Left cardiac atrium (tissue), 4 donors: ENCODE data around the gene POU1F1. TPM values are rescaled to one million over a fixed set of nuclear protein-coding genes. Genes with fewer than 3 reads are reported as not detected.
"Not testable (repeated sequence)": the region's sequence is repeated elsewhere in the genome, so short reads cannot be mapped to it uniquely, and the experiment has no call there.

Experiments
- ATAC-seq, 2 donors: fragments of 200-7000 bp; cut with Tn5 transposase; one replicate each; pipeline ENCODE4 v1.9.1; 2020; ENCODE audit warnings: mild to moderate bottlenecking in 2 of 2, moderate library complexity in 2 of 2
- DNase-seq: peaks from one replicate; pipeline ENCODE4 v3.0.0-alpha.2; 2020
- intact Hi-C, 2 donors: fragments of 100-400 bp; cut with DNase I; formaldehyde crosslinking; loops; one replicate each; pipeline versions ENCODE4 v1.14.1 to v1.15.1; 2022 to 2023
- total RNA-seq, 2 donors: library from RNA; stranded (reverse); fragmentation: NEBNext Ultra II Directional; extraction: Animal tissue kit (Norgen Biotek cat#: 25700); gene quantifications; one replicate each; pipeline ENCODE4 v1.2.1, GENCODE V29; 2021
- donor health status: DM: no; HTN: yes; CAD: no.
- donor health status: DM: no; HTN: yes; CAD: no; lungs with severe emphysema.
- donor health status: DM: yes; HTN: yes; CAD: no.
- donor health status: Dilated cardiomyopathy.

POU1F1 gene
- total RNA-seq, 2 donors from 2014 or later, result not detected

DNA sequence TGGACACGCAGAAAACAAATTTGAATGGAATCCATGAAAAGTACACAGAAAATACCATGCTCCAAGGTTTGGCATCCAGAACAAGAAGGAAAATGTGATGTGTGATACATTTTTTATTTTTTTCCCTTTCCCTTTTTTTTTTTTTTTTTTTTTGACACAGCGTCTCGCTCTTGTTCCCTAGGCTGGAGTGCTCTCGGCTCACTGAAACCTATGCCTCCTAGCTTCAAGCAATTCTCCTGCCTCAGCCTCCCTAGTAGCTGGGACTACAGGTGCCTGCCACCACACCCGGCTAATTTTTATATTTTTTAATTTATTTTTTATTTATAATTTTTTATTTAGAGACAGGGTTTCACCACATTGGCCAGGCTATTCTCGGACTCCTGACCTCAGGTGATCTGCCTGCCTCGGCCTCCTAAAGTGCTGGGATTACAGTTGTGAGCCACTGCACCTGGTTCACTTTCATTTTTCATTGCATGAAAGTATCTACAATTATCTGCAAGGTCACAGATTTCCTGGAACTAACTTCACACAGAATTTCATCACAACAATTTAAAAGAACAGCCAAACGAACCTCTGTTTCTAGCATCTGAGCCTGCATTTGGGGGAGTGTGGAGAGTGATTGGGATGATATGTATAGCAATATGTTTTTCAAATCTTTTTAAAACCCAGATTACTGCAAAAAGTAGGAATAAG is 8.3 kb downstream of the POU1F1 start:
- intact Hi-C loops, result no loop called here
- ATAC-seq, result no peak

DNA sequence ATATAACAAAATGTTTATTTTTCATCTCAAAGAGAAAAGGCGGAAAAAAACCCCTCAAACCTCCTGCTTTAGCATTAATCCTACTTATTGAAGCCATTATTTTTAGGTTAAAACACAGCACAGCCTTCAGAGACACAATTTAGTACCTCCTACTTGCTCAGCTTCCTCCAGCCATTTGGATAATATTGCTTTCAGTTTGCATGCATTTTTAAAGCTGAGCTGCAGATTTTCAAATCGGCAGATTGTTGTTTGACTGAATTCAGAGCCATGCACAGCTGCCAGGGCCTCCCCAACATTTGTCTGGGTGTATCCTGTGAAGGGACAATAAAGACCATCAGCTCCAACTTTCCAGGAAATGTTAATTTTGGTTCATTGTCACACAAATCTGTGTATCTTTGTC is 14.5 kb downstream of the POU1F1 start:
- ATAC-seq, result no peak
- no peak for DNase-seq
- intact Hi-C loops, result no loop called here

More for the DNA sequence above, 8.3 kb downstream of the POU1F1 start:
- no peak for DNase-seq

DNA sequence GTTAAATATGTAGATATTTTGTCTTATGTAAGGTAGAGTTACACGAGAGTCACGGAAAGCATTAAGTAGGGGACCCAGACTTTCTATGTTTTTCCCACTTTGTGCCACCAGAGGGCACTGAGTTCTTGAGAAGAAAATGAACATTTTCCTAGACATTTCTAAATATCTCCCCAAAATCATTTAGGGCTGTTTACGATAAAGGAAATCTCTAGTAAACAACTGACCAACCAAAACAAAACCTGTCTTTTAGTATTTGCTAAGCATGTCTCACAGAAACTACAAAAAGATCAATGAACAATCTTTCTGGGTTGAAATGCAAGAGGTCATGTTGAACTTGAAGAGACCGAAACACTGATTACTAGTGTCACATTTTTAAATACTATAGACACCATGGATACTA is 16.1 kb downstream of the POU1F1 start:
- intact Hi-C loops, result no loop called here
- DNase-seq (peak; percentile 24), ATAC-seq (no peak)

DNA sequence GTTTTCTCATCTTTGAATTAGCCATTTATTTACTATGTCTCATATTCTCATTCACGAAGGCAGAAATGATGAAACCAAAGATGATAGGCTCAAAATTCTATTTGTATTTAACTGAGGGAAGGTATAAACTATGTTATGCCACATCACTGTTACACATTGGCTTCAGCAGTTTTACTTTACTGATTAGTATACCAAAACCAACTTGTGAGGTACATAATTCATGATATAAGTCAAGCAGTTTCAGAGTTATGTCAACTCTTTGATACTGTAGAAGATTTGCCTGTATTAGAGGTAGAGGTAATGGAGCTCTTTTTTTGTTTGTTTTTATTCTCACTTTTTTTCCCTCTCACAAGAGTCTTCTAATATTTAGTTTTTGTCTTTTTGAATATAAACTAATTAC is 26.4 kb downstream of the POU1F1 start:
- ATAC-seq (no peak), DNase-seq (no peak)
- intact Hi-C loops, result no loop called here

DNA sequence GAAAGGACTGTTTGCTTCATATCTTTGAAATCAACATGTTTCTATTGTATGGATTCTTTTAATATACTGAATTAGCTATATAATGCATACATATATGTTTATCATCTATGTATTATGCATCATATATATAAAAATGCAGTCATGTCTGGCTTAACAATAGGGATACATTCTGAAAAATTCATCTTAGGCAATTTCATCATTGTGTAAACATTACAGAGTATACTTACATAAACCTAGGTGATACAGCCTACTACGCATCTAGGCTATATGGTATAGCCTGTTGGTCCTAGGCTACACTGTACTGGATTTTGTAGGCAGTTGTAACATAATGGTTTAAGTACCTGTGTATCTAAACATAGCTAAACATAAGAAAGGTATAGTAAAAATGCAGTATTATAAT is 27.6 kb downstream of the POU1F1 start:
- ATAC-seq (no peak), DNase-seq (no peak)
- intact Hi-C loops, result no loop called here

DNA sequence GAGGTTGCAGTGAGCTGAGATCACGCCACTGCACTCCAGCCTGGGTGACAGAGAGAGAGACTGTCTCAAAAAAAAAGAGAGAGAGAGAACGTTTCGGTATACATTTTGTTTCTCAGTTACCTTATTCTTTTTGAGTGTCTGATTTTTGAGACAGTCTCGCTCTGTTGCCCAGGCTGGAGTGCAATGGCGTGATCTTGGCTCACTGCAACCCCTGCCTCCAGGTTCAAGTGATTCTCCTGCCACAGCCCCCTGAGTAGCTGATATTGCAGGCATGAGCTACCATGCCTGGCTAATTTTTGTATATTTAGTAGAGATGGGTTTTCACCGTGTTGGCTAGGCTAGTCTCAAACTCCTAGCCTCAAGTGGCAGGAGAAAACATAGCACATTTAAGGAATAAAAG is 28.2 kb downstream of the POU1F1 start:
- DNase-seq, ATAC-seq, intact Hi-C loops: not testable (repeated sequence)

DNA sequence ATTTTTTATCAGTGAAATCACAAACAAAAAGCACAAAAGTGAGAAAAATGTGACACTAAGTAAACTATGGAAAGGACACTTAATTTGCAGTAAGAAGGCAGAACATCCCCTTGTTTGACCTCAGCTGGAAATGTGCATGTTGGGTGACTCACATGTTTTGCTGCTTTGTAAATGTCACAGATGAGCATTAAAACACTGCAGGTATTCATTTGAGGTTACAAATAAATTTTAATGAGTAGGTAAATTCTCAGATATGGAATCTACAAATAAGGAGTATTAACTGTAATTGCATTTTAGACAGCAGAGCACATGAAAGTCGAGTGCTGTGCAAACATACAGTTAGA is 29.0 kb downstream of the POU1F1 start:
- no peak for DNase-seq
- no peak for ATAC-seq
- intact Hi-C loops, result no loop called here

DNA sequence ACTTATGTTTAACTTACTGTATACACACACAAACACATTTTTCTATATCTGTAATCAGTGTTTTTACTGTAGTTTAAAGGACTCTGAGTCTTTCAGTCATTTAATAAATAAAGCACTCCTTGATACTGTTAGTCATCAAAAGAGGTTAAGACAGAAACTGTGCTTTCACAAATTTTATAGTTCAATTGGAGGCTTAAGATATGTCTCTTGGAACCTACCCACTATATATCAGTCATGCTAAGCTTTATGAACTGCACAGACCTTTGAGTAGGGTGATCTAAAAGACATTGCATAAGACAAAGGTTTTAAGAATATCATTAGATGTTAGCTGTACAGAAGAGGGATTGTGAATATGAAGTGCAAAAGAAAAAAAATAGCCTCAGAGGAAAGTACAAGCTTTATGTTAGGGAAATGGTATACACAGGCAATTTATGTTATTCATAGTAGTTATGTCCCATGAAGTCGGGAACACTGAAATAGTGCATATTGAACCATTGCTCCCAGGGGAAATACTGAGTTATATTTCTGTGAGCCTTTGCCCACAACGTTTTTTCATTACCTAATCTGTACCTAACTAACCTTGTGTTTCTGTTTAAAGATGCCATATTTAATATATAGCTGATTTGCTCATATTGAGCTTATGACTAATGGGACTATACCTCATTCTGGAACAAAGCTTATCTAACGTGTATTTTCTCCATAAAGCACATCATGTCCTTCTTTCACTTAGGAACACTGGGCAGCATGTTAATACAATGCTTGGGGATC is 29.5 kb downstream of the POU1F1 start:
- DNase-seq, result no peak
- intact Hi-C loops, result no loop called here
- ATAC-seq, result no peak

DNA sequence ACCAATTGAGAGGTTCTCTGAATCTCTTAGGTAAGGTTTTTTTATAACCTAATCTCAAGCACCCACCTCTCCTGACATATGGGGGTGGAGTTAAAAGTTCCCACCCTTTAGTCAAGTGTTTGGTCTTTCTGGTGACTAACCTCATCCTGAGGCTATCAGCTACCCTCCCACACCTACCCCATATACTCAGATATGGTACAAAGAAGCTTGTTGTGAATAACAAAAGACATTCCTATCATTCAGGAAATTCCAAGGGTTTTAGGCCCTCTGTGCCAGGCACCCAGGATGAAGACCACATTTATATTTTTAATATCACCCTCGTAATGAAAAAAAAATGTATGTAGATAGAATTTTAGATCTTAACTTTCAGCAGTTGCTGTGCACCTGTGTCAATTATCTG is 40.3 kb downstream of the POU1F1 start:
- ATAC-seq (no peak), DNase-seq (no peak)
- intact Hi-C loops, result no loop called here

DNA sequence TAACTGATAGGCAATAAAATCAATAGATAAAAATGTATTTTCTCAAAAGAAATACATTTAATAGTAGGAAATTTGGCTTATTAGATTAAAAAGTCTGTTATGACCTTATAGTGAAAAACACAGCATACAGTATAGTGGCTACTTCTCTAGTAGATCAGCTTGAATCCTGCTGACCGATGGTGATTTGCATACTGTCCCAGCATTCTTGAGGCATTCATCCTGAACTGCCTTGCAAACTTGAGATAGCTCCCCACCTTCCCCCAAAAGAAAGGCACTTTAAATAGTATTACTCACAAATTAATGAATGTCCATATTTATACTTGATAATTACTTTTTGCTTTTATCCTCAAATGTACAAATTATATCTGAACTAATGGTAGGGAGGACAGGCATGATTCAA is 42.6 kb downstream of the POU1F1 start:
- DNase-seq (no peak), ATAC-seq (no peak)
- intact Hi-C loops, result no loop called here

DNA sequence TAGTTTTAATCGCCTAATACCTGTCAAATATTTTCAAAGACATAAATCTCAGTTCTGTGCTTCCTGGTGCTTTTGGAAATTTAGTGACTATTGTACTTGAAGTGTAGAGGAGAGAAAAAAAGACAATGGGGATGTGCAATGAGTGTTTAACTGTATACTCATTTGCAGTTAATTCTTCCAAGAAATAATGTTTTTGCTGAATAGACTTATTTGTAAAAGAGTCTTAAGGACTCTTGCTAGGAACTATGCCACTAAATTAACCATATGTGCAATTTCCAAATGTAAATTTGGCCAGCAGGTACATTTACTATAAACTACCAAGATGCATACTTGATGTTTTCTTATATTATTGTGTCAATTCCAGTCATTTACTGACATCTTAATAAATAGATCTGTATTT is 47.3 kb downstream of the POU1F1 start:
- no peak for DNase-seq
- ATAC-seq, result no peak
- intact Hi-C loops, result no loop called here

DNA sequence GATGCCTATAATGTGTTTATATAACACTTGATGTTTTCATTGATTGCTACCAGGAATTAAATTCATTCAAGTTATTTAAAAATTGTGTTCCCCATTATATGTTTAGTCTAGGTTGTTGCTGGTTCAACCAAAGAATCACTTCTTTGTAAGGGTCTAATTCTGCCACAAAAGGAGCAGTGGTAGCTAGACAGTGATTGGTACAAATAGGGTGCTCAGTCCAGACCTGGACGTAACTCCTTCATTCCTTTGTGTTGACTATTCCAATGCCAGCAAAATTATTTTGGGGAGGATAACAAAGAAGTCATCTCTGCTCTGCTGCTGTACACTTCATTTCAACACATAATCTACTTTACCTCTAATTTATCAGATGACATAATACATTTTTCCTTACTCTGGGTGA is 48.1 kb downstream of the POU1F1 start:
- DNase-seq (no peak), ATAC-seq (no peak)
- intact Hi-C loops, result no loop called here

DNA sequence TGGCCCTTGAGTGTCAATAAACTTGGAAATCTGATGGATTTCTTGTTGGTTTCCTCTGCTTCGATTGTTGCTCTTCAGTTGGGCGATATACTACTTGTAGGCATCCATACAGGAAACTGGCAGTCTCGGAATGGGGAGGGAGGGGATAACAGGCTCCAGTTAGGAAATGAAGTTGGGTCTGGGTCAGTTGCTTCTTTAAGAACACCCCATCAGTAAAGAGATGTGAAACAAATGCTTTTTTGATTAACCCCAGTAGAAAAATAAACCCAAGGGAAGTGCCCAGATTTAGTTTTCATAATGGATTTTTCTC is 48.6 kb downstream of the POU1F1 start:
- intact Hi-C loops, result no loop called here
- ATAC-seq (no peak), DNase-seq (no peak)

DNA sequence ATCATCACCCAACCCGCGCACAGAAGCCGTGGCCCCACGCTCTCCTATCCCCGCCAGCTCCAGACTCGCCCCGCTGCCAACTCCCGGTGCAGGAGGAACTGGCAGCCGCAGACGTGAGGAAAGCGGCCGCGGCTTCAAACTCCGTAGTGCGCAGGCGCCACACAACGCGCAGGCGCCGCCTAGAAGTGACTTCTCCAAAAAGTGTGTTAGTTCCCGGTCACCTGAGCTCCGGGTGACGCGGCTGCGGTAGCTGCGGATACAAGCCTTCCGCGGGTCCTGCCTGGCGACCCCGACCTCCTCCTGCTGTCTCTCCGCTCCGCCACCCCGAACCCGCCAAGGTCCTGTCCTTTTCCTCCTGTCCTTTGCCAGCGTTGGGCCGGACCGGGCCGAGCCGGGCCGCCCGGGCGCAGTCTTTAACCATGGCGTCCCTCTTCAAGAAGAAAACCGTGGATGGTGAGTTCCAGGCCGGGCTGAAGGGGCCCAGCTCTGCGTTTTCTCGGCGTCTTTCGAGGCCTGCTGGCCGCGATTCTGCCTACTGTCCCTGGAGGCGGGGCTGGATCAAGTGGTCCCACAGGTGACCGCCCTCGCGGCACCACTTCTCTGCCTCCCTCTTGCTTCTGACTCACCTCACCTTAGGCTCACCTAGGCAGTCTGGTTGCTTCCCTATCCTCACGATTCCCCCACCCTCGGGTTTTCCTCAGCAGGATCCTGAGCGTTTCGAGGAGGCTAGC is 49.1 kb downstream of the POU1F1 start, which contains the start of gene CHMP2B:
Gene CHMP2B, plus strand, starts transcription at position 206 of the 731 bp plus-strand sequence. Its CDS starts 214 bp downstream, at position 420.
- DNase-seq (peak; percentile 94), ATAC-seq (peak; percentile 98 to 99)
- intact Hi-C loops, result no loop called here

DNA sequence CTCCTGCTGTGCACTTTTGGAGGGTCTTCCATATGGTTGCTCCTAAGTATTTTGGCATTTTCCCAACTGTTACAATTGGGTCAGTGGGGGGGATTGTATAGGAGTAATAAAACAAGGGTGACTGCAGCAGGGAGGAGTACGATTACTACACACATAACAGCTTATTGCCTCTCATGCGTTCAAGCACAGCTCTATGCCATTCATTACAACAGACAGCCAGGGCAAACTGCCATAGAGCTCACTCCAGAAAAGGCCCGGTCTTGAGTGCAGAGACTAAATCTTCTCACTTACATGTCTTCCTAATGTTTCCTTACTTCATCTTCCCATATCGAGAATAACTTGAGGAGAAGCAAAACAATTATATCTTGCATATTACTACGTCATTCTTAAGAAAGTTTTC is 50.7 kb downstream of the POU1F1 start:
- intact Hi-C loops, result no loop called here
- ATAC-seq (no peak), DNase-seq (no peak)

DNA sequence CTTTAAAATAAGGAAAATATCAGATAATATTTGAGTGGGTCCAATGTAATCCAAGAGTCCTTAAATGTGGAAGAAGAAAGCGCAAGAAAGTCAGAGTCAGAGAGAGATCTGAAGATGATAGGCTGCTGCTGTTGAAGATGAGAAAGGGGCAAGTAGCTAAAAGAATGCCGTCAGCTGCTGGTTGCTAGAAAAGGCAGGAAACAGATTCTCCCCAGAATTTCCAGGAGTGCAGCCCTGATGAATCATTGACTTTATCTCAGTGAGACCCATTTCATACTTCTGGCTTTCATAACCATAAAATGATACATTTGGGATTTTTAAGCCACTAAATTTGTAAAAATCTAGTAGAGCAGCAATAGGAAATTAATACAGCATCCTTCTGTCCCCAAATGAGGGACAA is 56.8 kb downstream of the POU1F1 start:
- intact Hi-C loops, result no loop called here
- DNase-seq (no peak), ATAC-seq (no peak)

DNA sequence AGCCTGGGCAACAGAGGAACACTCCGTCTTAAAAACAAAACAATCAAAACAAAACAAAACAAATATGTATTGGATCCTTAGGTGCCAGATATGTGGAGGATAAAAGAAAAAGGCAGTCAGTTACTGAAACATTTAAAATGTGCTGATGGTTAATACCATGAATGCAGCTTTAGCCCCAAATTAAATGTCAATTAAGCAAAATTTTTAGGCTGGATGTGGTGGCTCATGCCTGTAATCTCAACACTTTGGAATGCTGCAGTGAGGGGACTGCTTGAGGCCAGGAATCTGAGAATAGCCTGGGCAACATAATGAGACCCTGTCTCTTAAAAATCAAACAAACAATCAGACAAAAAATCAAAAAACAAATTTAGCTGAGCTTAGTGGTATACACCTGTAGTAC is 57.8 kb downstream of the POU1F1 start:
- intact Hi-C loops, result no loop called here
- ATAC-seq, result no peak
- DNase-seq, result no peak
